ENCODE measurements around the gene UBE2E2.
"Not testable (repeated sequence)": the region's sequence is repeated elsewhere in the genome, so short reads cannot be mapped to it uniquely, and the experiment has no call there.

The UBE2E2 gene

GRCh38 chr3:23341147-23341838 is 138.2 kb downstream of the UBE2E2 start:
- Histone ChIP-seq H3K36me3 (ENCODE audit: control insufficient read depth in 2 of 2, insufficient read depth in 2 of 2, low read length in 2 of 2) (no peaks in the 10 kb centered on the region), H3K9me3 (ENCODE audit: control insufficient read depth in 2 of 2, low read length in 2 of 2) (no peaks in the 10 kb centered on the region), H3K27me3 (ENCODE audit: control insufficient read depth in 2 of 2, insufficient read depth in 2 of 2, low read length in 2 of 2) (no peaks in the 10 kb centered on the region), H3K4me1 (ENCODE audit: control insufficient read depth in 2 of 2, insufficient read depth in 2 of 2, low read length in 2 of 2) (no peaks in the 10 kb centered on the region), H3K27ac (ENCODE audit: low read depth in 2 of 2, low read length in 2 of 2) (no peak overlapping the region), H3K4me3 (ENCODE audit: low read length in 2 of 2) (no peak overlapping the region), H3K9ac (ENCODE audit: low read depth in 1 of 2, low read length in 2 of 2) (no peak overlapping the region)

DNA sequence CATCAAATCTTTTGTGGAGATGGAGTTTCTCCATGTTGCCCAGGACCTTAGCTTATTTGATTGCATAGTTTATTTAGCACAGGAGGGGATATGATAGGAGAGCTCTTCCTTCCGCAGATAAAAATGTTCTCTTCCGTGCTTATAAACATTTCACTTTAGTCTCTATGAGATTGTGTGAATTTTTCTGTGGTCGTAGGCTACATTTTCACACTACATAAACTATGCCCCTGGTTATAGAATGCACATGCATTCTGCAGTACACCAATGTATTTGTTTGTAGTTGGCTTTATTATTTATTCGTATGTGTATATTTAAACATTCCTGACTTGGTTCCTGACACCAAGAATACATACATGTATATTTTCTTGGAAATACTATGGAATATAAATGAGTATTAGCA is 139.2 kb downstream of the UBE2E2 start:
- no peak overlapping the region for H3K9ac ChIP-seq (ENCODE audit: low read depth in 1 of 2, low read length in 2 of 2)
- H3K27ac ChIP-seq (ENCODE audit: low read depth in 2 of 2, low read length in 2 of 2), result no peak overlapping the region
- H3K27me3 ChIP-seq (ENCODE audit: control insufficient read depth in 2 of 2, insufficient read depth in 2 of 2, low read length in 2 of 2), result no peaks in the 10 kb centered on the region
- no peaks in the 10 kb centered on the region for H3K4me1 ChIP-seq (ENCODE audit: control insufficient read depth in 2 of 2, insufficient read depth in 2 of 2, low read length in 2 of 2)
- H3K4me3 ChIP-seq (ENCODE audit: low read length in 2 of 2), result no peak overlapping the region
- no peaks in the 10 kb centered on the region for H3K9me3 ChIP-seq (ENCODE audit: control insufficient read depth in 2 of 2, low read length in 2 of 2)
- H3K36me3 ChIP-seq (ENCODE audit: control insufficient read depth in 2 of 2, insufficient read depth in 2 of 2, low read length in 2 of 2), result no peaks in the 10 kb centered on the region

DNA sequence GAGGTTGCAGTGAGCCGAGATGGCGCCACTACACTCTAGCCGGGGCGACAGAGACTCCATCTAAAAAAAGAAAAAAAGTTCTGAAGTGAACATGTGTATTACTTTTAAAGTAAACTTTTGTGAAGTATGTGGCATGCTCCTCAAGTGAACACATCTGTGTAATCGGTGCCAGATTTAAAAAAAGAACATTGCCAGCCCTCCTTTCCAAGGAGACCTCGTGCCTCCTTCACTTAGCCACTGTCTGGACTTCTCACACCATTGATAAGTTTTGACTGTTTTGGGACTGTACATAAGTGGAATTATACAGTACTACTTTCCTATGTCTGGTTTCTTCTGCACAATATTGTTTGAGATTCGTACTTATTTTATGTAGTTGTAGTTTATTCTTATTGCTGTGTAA is 140.4 kb downstream of the UBE2E2 start:
- H3K36me3 ChIP-seq (ENCODE audit: control insufficient read depth in 2 of 2, insufficient read depth in 2 of 2, low read length in 2 of 2), result no peaks in the 10 kb centered on the region
- no peak overlapping the region for H3K4me3 ChIP-seq (ENCODE audit: low read length in 2 of 2)
- H3K27ac ChIP-seq (ENCODE audit: low read depth in 2 of 2, low read length in 2 of 2), result no peak overlapping the region
- H3K27me3 ChIP-seq (ENCODE audit: control insufficient read depth in 2 of 2, insufficient read depth in 2 of 2, low read length in 2 of 2), result no peaks in the 10 kb centered on the region
- H3K9me3 ChIP-seq (ENCODE audit: control insufficient read depth in 2 of 2, low read length in 2 of 2), result no peaks in the 10 kb centered on the region
- H3K4me1 ChIP-seq (ENCODE audit: control insufficient read depth in 2 of 2, insufficient read depth in 2 of 2, low read length in 2 of 2), result no peaks in the 10 kb centered on the region
- no peak overlapping the region for H3K9ac ChIP-seq (ENCODE audit: low read depth in 1 of 2, low read length in 2 of 2)

DNA sequence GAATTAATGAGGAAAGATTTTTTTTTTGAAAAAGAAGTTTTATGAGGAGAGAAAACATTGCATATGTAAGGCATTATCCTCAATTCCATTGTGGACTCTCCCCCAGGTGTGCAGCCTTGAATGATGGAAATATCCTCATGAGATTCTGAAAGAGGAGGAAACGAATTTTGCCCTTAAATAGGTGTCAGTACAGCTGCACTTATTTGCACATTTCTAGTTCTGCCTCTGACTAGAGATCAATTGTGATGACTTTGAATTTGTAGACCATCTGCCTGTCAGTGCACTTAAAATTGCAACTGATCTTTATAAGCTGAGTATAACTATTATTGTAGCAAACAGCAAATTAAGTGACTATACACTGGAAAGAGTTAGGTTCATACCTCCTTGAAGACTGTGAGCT is 141.8 kb downstream of the UBE2E2 start:
- no peaks in the 10 kb centered on the region for H3K4me1 ChIP-seq (ENCODE audit: control insufficient read depth in 2 of 2, insufficient read depth in 2 of 2, low read length in 2 of 2)
- no peak overlapping the region for H3K4me3 ChIP-seq (ENCODE audit: low read length in 2 of 2)
- no peak overlapping the region for H3K9ac ChIP-seq (ENCODE audit: low read depth in 1 of 2, low read length in 2 of 2)
- no peaks in the 10 kb centered on the region for H3K36me3 ChIP-seq (ENCODE audit: control insufficient read depth in 2 of 2, insufficient read depth in 2 of 2, low read length in 2 of 2)
- no peaks in the 10 kb centered on the region for H3K9me3 ChIP-seq (ENCODE audit: control insufficient read depth in 2 of 2, low read length in 2 of 2)
- no peaks in the 10 kb centered on the region for H3K27me3 ChIP-seq (ENCODE audit: control insufficient read depth in 2 of 2, insufficient read depth in 2 of 2, low read length in 2 of 2)
- no peak overlapping the region for H3K27ac ChIP-seq (ENCODE audit: low read depth in 2 of 2, low read length in 2 of 2)

- H3K27me3 ChIP-seq (ENCODE audit: control insufficient read depth in 2 of 2, insufficient read depth in 2 of 2, low read length in 2 of 2); H3K36me3 ChIP-seq (ENCODE audit: control insufficient read depth in 2 of 2, insufficient read depth in 2 of 2, low read length in 2 of 2); H3K27ac ChIP-seq (ENCODE audit: low read depth in 2 of 2, low read length in 2 of 2): not testable (repeated sequence)
Measured at GRCh38 chr3:23349444-23349843, 146.3 kb downstream of the UBE2E2 start.

DNA sequence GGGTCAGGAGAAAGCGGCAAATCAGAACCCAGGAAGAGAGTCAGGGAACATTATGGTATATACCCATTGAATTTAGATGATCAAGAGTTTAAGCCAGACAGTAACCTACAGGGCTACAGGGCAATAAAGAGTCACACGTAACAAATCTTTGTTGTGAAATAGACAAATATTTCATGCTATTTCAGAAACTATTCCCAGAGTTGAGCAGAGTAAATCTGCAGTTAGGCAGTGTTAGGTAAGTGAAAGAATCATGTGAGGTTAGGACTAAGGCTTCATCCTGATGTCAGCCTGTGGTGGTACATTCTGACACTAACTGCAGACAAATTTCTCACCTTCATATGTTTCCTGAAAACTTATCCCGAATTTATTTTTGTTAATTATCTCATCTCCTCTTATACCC is 153.0 kb downstream of the UBE2E2 start:
- Histone ChIP-seq H3K4me3 (ENCODE audit: low read length in 2 of 2) (no peak overlapping the region), H3K4me1 (ENCODE audit: control insufficient read depth in 2 of 2, insufficient read depth in 2 of 2, low read length in 2 of 2) (no peaks in the 10 kb centered on the region), H3K27me3 (ENCODE audit: control insufficient read depth in 2 of 2, insufficient read depth in 2 of 2, low read length in 2 of 2) (no peaks in the 10 kb centered on the region), H3K36me3 (ENCODE audit: control insufficient read depth in 2 of 2, insufficient read depth in 2 of 2, low read length in 2 of 2) (no peaks in the 10 kb centered on the region), H3K9me3 (ENCODE audit: control insufficient read depth in 2 of 2, low read length in 2 of 2) (no peaks in the 10 kb centered on the region), H3K27ac (ENCODE audit: low read depth in 2 of 2, low read length in 2 of 2) (no peak overlapping the region), H3K9ac (ENCODE audit: low read depth in 1 of 2, low read length in 2 of 2) (no peak overlapping the region)

More at GRCh38 chr3:23349444-23349843, 146.3 kb downstream of the UBE2E2 start:
- H3K4me3 ChIP-seq (ENCODE audit: low read length in 2 of 2); H3K9ac ChIP-seq (ENCODE audit: low read depth in 1 of 2, low read length in 2 of 2); H3K4me1 ChIP-seq (ENCODE audit: control insufficient read depth in 2 of 2, insufficient read depth in 2 of 2, low read length in 2 of 2); H3K9me3 ChIP-seq (ENCODE audit: control insufficient read depth in 2 of 2, low read length in 2 of 2): not testable (repeated sequence)

DNA sequence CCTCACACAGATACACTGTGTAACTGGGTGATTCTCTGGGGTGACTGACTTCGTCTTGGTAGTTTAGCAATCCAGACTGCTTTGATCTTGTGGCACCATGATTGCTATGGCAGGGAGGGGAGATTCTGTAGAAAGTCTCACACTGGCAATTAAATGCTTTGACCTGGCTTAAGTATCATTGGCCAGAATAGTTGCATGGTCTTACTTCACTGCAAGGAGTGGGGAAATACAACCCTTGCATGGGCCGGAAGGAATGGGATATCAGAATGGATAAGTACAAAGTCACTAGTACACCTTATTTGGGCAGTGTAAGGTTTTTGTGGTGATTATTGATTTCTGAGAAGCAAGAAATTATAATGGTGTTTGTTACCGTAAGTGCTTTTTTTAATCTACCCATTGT is 153.8 kb downstream of the UBE2E2 start:
- Histone ChIP-seq H3K9ac (ENCODE audit: low read depth in 1 of 2, low read length in 2 of 2) (no peak overlapping the region), H3K9me3 (ENCODE audit: control insufficient read depth in 2 of 2, low read length in 2 of 2) (no peaks in the 10 kb centered on the region), H3K4me1 (ENCODE audit: control insufficient read depth in 2 of 2, insufficient read depth in 2 of 2, low read length in 2 of 2) (no peaks in the 10 kb centered on the region), H3K4me3 (ENCODE audit: low read length in 2 of 2) (no peak overlapping the region), H3K36me3 (ENCODE audit: control insufficient read depth in 2 of 2, insufficient read depth in 2 of 2, low read length in 2 of 2) (no peaks in the 10 kb centered on the region), H3K27me3 (ENCODE audit: control insufficient read depth in 2 of 2, insufficient read depth in 2 of 2, low read length in 2 of 2) (no peaks in the 10 kb centered on the region), H3K27ac (ENCODE audit: low read depth in 2 of 2, low read length in 2 of 2) (no peak overlapping the region)

GRCh38 chr3:23359116-23359515 is 156.0 kb downstream of the UBE2E2 start:
- no peaks in the 10 kb centered on the region for H3K27me3 ChIP-seq (ENCODE audit: control insufficient read depth in 2 of 2, insufficient read depth in 2 of 2, low read length in 2 of 2)
- no peak overlapping the region for H3K9ac ChIP-seq (ENCODE audit: low read depth in 1 of 2, low read length in 2 of 2)
- H3K4me3 ChIP-seq (ENCODE audit: low read length in 2 of 2), result no peak overlapping the region
- H3K4me1 ChIP-seq (ENCODE audit: control insufficient read depth in 2 of 2, insufficient read depth in 2 of 2, low read length in 2 of 2), result no peaks in the 10 kb centered on the region
- no peak overlapping the region for H3K27ac ChIP-seq (ENCODE audit: low read depth in 2 of 2, low read length in 2 of 2)
- no peaks in the 10 kb centered on the region for H3K36me3 ChIP-seq (ENCODE audit: control insufficient read depth in 2 of 2, insufficient read depth in 2 of 2, low read length in 2 of 2)
- no peaks in the 10 kb centered on the region for H3K9me3 ChIP-seq (ENCODE audit: control insufficient read depth in 2 of 2, low read length in 2 of 2)

DNA sequence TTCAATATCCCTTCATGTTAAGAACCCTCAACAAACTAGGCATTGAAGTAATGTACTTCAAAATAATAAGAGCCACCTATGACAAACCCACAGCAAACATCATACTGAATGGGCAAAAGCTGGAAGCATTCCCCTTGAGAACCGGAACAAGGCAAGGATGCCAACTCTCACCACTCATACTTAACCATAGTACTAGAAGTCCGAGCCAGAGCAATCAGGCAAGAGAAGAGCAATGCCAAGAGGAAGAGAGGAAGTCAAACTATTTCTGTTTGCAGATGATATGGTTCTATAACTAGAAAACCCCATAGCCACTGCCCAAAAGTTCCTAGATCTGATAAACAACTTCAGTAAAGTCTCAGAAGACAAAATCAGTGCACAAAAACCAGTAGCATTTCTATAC is 161.9 kb downstream of the UBE2E2 start:
- H3K9me3 ChIP-seq (ENCODE audit: control insufficient read depth in 2 of 2, low read length in 2 of 2), result no peaks in the 10 kb centered on the region
- no peak overlapping the region for H3K27ac ChIP-seq (ENCODE audit: low read depth in 2 of 2, low read length in 2 of 2)

DNA sequence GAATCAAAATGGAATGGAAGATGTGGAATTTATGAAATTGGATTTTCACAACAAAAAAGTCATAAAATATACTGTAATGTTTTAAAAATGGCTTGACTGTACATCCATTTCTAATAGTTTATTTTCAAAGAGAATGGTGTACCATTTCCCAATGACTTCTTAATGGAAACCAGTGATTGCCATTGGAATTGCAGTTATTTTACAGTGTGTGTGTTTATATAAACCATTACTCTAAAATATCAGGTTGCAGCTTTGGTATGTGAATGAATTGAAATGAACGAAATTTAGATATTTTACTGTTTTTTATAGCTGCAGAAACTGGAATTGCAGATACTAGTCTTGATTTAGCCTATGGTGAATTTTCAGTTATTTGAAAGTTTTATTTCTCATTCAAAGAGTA is 165.6 kb downstream of the UBE2E2 start:
- Histone ChIP-seq H3K4me3 (ENCODE audit: low read length in 2 of 2) (no peak overlapping the region), H3K36me3 (ENCODE audit: control insufficient read depth in 2 of 2, insufficient read depth in 2 of 2, low read length in 2 of 2) (no peaks in the 10 kb centered on the region), H3K9ac (ENCODE audit: low read depth in 1 of 2, low read length in 2 of 2) (no peak overlapping the region), H3K27ac (ENCODE audit: low read depth in 2 of 2, low read length in 2 of 2) (no peak overlapping the region), H3K27me3 (ENCODE audit: control insufficient read depth in 2 of 2, insufficient read depth in 2 of 2, low read length in 2 of 2) (no peaks in the 10 kb centered on the region), H3K9me3 (ENCODE audit: control insufficient read depth in 2 of 2, low read length in 2 of 2) (no peaks in the 10 kb centered on the region), H3K4me1 (ENCODE audit: control insufficient read depth in 2 of 2, insufficient read depth in 2 of 2, low read length in 2 of 2) (no peaks in the 10 kb centered on the region)

More for the DNA sequence above, 161.9 kb downstream of the UBE2E2 start:
- Histone ChIP-seq H3K4me3 (ENCODE audit: low read length in 2 of 2) (no peak overlapping the region), H3K9ac (ENCODE audit: low read depth in 1 of 2, low read length in 2 of 2) (no peak overlapping the region), H3K36me3 (ENCODE audit: control insufficient read depth in 2 of 2, insufficient read depth in 2 of 2, low read length in 2 of 2) (no peaks in the 10 kb centered on the region), H3K27me3 (ENCODE audit: control insufficient read depth in 2 of 2, insufficient read depth in 2 of 2, low read length in 2 of 2) (no peaks in the 10 kb centered on the region), H3K4me1 (ENCODE audit: control insufficient read depth in 2 of 2, insufficient read depth in 2 of 2, low read length in 2 of 2) (no peaks in the 10 kb centered on the region)

DNA sequence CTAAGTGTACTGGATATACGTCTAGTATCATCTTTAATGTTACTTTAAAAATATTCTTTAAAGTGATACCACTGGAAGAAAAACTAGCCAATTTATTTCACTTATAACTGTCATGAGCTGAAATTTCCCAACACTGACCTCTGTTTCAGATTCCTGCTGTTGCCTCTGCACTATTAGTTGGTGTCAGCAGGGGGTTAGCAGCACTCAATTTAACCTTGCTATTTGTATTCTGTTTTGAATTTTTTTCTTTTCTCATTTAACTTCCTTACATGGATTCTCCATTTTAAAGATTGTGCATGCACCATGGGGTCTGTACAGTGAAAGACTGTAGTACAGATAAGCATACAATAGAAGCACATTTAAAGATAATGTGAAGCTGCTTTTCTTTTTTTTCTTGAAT is 169.2 kb downstream of the UBE2E2 start:
- no peaks in the 10 kb centered on the region for H3K4me1 ChIP-seq (ENCODE audit: control insufficient read depth in 2 of 2, insufficient read depth in 2 of 2, low read length in 2 of 2)
- H3K9me3 ChIP-seq (ENCODE audit: control insufficient read depth in 2 of 2, low read length in 2 of 2), result no peaks in the 10 kb centered on the region
- no peak overlapping the region for H3K4me3 ChIP-seq (ENCODE audit: low read length in 2 of 2)
- H3K9ac ChIP-seq (ENCODE audit: low read depth in 1 of 2, low read length in 2 of 2), result no peak overlapping the region
- H3K36me3 ChIP-seq (ENCODE audit: control insufficient read depth in 2 of 2, insufficient read depth in 2 of 2, low read length in 2 of 2), result no peaks in the 10 kb centered on the region
- H3K27me3 ChIP-seq (ENCODE audit: control insufficient read depth in 2 of 2, insufficient read depth in 2 of 2, low read length in 2 of 2), result no peaks in the 10 kb centered on the region
- no peak overlapping the region for H3K27ac ChIP-seq (ENCODE audit: low read depth in 2 of 2, low read length in 2 of 2)
